ENCODE measurements around the gene BMS1. TPM values are rescaled to one million over a fixed set of nuclear protein-coding genes. Genes with fewer than 3 reads are reported as not detected.
A peak's percentile ranks its signal among the peaks of the same experiment; 100 is the strongest.

The BMS1 gene
- total RNA-seq, 2 donors from 2014 or later = 24.1 to 34.2 TPM

GRCh38 chr10:42767906-42768305 is 14.7 kb upstream of the BMS1 start:
- Mint-ChIP-seq H3K27me3 (peaks cover 26 to 41% of the 10 kb centered on the region in 2 donors), H3K4me3 (no peak overlapping the region)
- no peak for DNase-seq (ENCODE audit: low spot score)

DNA sequence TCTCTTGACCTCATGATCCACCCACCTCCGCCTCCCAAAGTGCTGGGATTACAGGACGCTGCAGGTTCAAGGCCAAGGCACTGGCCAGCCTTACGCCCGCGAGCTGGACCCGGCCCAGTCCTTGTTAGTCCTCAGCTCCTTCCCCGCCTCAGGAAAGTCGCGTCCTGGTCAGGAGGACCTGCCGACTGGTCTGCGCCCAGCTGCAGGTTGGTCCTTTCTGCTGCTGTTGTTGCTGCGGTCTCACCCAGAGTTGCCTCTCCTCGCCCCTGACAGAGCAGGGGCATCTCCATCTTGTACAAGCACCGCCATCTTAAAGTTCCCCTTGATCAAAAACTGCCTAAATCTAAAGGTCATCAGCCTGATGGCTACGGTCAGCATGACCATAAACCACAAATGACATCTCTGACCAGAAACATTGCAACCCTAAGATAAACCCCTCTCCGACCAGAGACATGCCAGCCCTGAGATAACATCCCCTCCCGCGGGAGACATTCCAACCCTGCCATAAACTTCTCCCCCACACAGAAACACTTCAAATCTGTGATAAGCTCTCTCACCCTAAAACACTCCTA is 13.9 kb upstream of the BMS1 start:
- no peaks in the 10 kb centered on the region for H3K36me3 Mint-ChIP-seq
- no peak overlapping the region for H3K27ac Mint-ChIP-seq
- H3K4me3 Mint-ChIP-seq = no peak overlapping the region
- peaks cover 23 to 33% of the 10 kb centered on the region in 2 donors for H3K27me3 Mint-ChIP-seq
- no peak for DNase-seq (ENCODE audit: low spot score)
- no peak for ATAC-seq
- H3K9me3 Mint-ChIP-seq = no peaks in the 10 kb centered on the region
- H3K4me1 Mint-ChIP-seq (ENCODE audit: low read depth in 2 of 2) = no peaks in the 10 kb centered on the region

More at GRCh38 chr10:42767906-42768305, 14.7 kb upstream of the BMS1 start:
- Mint-ChIP-seq H3K9me3 (no peaks in the 10 kb centered on the region), H3K27ac (no peak overlapping the region), H3K36me3 (no peaks in the 10 kb centered on the region), H3K4me1 (ENCODE audit: low read depth in 2 of 2) (no peaks in the 10 kb centered on the region)
- no peak for ATAC-seq

DNA sequence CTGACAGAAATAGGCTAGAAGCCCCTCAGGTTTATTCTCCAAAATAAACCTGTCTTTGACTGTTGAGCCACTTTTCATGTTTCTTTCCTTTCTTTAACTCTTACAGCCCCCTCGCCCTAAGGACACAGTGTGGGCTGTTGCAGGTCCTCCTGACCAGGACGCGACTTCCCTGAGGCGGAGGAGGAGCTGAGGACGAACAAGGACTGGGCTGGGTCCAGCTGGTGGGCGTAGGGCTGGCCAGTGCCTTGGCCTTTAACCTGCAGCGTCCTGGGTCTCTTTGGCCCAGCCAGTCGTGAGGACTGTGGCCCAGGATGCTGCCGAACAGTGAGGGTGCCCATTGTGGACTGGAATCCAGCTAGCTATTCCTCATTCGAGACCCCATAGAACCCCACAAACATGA is 13.4 kb upstream of the BMS1 start:
- no peaks in the 10 kb centered on the region for H3K4me1 Mint-ChIP-seq (ENCODE audit: low read depth in 2 of 2)
- peaks cover 23 to 33% of the 10 kb centered on the region in 2 donors for H3K27me3 Mint-ChIP-seq
- H3K4me3 Mint-ChIP-seq = no peak overlapping the region
- no peaks in the 10 kb centered on the region for H3K9me3 Mint-ChIP-seq
- DNase-seq (ENCODE audit: low spot score) = no peak
- no peak overlapping the region for H3K27ac Mint-ChIP-seq
- no peaks in the 10 kb centered on the region for H3K36me3 Mint-ChIP-seq
- ATAC-seq = no peak

DNA sequence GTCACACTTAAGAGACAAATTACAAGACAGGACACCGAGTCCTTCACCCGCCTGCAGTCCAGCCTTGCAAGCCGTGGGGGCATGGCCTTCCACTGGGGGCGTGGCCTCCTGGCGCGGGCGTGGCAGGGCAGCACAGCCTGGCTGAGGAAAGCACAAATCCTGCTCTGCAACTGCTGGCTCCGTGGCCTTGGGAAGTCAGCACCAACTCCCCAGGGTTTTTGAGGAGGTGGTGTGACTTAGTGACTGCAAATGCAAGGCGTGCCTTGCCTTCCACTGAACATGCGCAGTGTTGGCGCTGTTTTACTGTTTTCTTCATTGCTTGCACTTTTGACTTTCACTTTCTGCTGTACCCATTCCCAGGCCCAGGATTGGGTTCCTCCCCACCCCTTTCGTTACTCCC is 12.9 kb upstream of the BMS1 start:
- Mint-ChIP-seq H3K4me1 (ENCODE audit: low read depth in 2 of 2) (no peaks in the 10 kb centered on the region), H3K36me3 (no peaks in the 10 kb centered on the region), H3K27ac (no peak overlapping the region), H3K9me3 (no peaks in the 10 kb centered on the region), H3K4me3 (no peak overlapping the region), H3K27me3 (peaks cover 24 to 30% of the 10 kb centered on the region in 2 donors)
- ATAC-seq = no peak
- no peak for DNase-seq (ENCODE audit: low spot score)

GRCh38 chr10:42776681-42777080 is 5.9 kb upstream of the BMS1 start:
- H3K27ac Mint-ChIP-seq = no peak overlapping the region

GRCh38 chr10:42780456-42780855 is 2.1 kb upstream of the BMS1 start:
- peak overlapping the region; percentile 97 for H3K4me3 Mint-ChIP-seq
- H3K4me1 Mint-ChIP-seq (ENCODE audit: low read depth in 2 of 2) = peaks cover 6 to 18% of the 10 kb centered on the region in 2 donors
- no peaks in the 10 kb centered on the region for H3K9me3 Mint-ChIP-seq
- H3K27me3 Mint-ChIP-seq = peaks cover 23 to 34% of the 10 kb centered on the region in 2 donors
- ATAC-seq = no peak
- H3K27ac Mint-ChIP-seq = peak overlapping the region; percentile 90 to 92
- peaks cover 15% of the 10 kb centered on the region for H3K36me3 Mint-ChIP-seq
- DNase-seq (ENCODE audit: low spot score) = no peak

More at GRCh38 chr10:42776681-42777080, 5.9 kb upstream of the BMS1 start:
- no peak for ATAC-seq
- peaks cover 6 to 9% of the 10 kb centered on the region in 2 donors for H3K4me1 Mint-ChIP-seq (ENCODE audit: low read depth in 2 of 2)
- H3K4me3 Mint-ChIP-seq = no peak overlapping the region
- peaks cover 10% of the 10 kb centered on the region for H3K36me3 Mint-ChIP-seq
- no peaks in the 10 kb centered on the region for H3K9me3 Mint-ChIP-seq
- no peak for DNase-seq (ENCODE audit: low spot score)
- H3K27me3 Mint-ChIP-seq = peaks cover 35 to 42% of the 10 kb centered on the region in 2 donors

DNA sequence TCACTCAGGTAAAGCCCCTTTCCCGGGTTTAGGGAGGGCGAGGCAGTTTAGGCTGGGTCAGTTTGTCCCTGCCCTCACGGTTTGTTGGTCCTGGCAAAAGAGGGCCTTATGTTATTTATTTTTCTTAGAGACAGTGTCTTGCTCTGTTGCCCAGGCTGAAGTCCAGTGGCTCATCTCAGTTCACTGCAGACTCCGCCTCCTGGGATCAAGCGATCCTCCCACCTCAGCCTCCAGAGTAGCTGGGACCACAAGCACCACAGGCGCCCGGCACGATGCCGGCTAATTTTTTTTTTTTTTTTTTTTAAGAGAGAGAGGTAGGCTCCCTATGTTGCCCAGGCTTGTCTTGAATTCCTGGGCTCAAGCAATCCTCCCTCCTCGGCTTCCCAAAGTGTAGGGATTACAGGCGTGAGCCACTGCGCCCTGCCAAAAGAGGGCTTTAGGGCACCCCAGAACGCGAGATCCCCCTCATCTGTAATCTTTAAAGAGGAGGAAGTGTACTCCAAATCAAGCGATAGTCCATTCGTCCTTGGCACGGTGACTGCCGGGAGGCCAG is 626 bp upstream of the BMS1 start:
- Mint-ChIP-seq H3K27ac (peak overlapping the region; percentile 90 to 92), H3K36me3 (peaks cover 26% of the 10 kb centered on the region), H3K9me3 (no peaks in the 10 kb centered on the region), H3K4me1 (ENCODE audit: low read depth in 2 of 2) (peaks cover 10 to 18% of the 10 kb centered on the region in 2 donors), H3K27me3 (peaks cover 11 to 22% of the 10 kb centered on the region in 2 donors), H3K4me3 (peak overlapping the region; percentile 97)
- DNase-seq (ENCODE audit: low spot score) (no peak), ATAC-seq (peak in 1 of 2 donors; percentile 0)

DNA sequence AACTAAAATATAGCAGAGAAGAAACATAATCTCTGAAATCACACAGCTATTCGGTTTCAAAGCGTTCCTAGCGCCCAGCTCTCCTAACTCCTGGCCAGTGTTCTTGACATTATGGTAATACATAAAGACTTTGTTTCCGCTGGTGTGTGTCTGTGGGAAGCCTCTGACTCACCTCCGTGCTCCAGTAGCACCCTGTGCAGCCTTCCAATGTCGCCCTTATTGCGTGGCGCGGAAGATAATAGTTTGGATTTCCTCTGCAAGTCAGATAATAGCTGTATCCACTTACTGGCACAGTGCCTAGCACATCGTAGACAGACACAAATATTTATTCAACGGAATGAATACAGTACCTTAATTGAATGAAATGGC is 570 bp downstream of the BMS1 start:
- Mint-ChIP-seq H3K4me3 (peak overlapping the region; percentile 97), H3K36me3 (peaks cover 26% of the 10 kb centered on the region), H3K4me1 (ENCODE audit: low read depth in 2 of 2) (peaks cover 10 to 18% of the 10 kb centered on the region in 2 donors), H3K27me3 (peaks cover 3 to 10% of the 10 kb centered on the region in 2 donors), H3K27ac (peak overlapping the region; percentile 90 to 92), H3K9me3 (no peaks in the 10 kb centered on the region)
- DNase-seq (ENCODE audit: low spot score) (no peak), ATAC-seq (peak in 1 of 2 donors; percentile 34)

DNA sequence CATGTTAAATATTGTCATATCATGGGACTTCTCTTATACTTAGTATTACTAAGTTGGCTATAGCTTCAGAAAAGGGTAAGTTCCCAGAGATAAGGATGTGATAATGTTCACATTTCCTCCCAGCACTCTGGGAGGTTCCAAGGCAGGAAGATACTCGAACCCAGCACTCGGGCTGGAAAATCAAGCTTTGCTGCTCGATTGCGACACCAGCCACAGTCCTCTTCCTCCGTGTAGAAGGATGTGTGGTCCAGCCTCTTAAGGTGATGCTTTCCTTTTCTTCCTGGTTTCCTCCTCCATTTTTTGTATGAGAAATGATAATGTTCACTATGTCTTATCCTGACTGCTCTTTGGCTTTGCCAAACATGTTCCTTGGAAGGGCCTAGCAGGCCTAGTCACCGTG is 3.2 kb downstream of the BMS1 start:
- no peak overlapping the region for H3K4me3 Mint-ChIP-seq
- no peaks in the 10 kb centered on the region for H3K27me3 Mint-ChIP-seq
- ATAC-seq (no peak), DNase-seq (ENCODE audit: low spot score) (no peak)
- H3K36me3 Mint-ChIP-seq = peaks cover 27% of the 10 kb centered on the region
- H3K9me3 Mint-ChIP-seq = no peaks in the 10 kb centered on the region
- no peak overlapping the region for H3K27ac Mint-ChIP-seq
- peaks cover 8 to 15% of the 10 kb centered on the region in 2 donors for H3K4me1 Mint-ChIP-seq (ENCODE audit: low read depth in 2 of 2)

- no peaks in the 10 kb centered on the region for H3K9me3 Mint-ChIP-seq
- H3K4me3 Mint-ChIP-seq = no peak overlapping the region
- DNase-seq (ENCODE audit: low spot score) (no peak), ATAC-seq (no peak)
- no peaks in the 10 kb centered on the region for H3K27me3 Mint-ChIP-seq
- H3K36me3 Mint-ChIP-seq = peaks cover 56% of the 10 kb centered on the region
- H3K4me1 Mint-ChIP-seq (ENCODE audit: low read depth in 2 of 2) = peaks cover 0 to 6% of the 10 kb centered on the region in 2 donors
- no peak overlapping the region for H3K27ac Mint-ChIP-seq
These were observed 8.2 kb downstream of the BMS1 start for GRCh38 chr10:42790835-42791234.

DNA sequence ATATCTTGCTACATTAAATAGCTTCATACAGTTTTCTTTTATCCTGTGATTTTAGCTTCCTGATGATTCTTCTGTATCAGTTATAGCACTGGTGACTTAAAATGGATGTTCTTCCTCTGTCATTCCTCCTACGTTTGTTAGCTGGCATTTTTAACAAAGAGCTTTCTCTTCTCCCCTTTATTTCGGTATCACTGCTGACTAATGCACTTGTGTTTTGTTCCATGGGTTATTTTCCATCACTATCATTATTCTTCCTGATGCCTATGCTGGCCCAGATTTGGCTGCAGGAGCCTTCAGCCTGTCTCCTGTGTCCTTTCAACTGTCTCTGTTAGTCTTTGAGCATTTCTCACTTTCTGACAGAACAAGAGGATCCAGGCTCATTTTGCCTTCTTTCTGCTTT is 13.1 kb downstream of the BMS1 start:
- H3K9me3 Mint-ChIP-seq = no peaks in the 10 kb centered on the region
- H3K27me3 Mint-ChIP-seq = no peaks in the 10 kb centered on the region
- DNase-seq (ENCODE audit: low spot score) = no peak
- H3K36me3 Mint-ChIP-seq = peaks cover 77% of the 10 kb centered on the region
- no peak overlapping the region for H3K27ac Mint-ChIP-seq
- no peak overlapping the region for H3K4me3 Mint-ChIP-seq
- no peak for ATAC-seq
- peaks cover 10% of the 10 kb centered on the region in 2 donors for H3K4me1 Mint-ChIP-seq (ENCODE audit: low read depth in 2 of 2)

GRCh38 chr10:42801135-42801534 is 18.5 kb downstream of the BMS1 start:
- Mint-ChIP-seq H3K4me1 (ENCODE audit: low read depth in 2 of 2) (peaks cover 18 to 23% of the 10 kb centered on the region in 2 donors), H3K4me3 (peak overlapping the region; percentile 72), H3K36me3 (peaks cover 64% of the 10 kb centered on the region), H3K9me3 (no peaks in the 10 kb centered on the region), H3K27me3 (no peaks in the 10 kb centered on the region), H3K27ac (peak overlapping the region; percentile 74 to 87)
- ATAC-seq (peak; percentile 73 to 87), DNase-seq (ENCODE audit: low spot score) (no peak)

GRCh38 chr10:42802876-42803275 is 20.3 kb downstream of the BMS1 start:
- Mint-ChIP-seq H3K4me3 (no peak overlapping the region), H3K36me3 (peaks cover 48% of the 10 kb centered on the region), H3K9me3 (no peaks in the 10 kb centered on the region), H3K4me1 (ENCODE audit: low read depth in 2 of 2) (peaks cover 17 to 23% of the 10 kb centered on the region in 2 donors), H3K27ac (no peak overlapping the region), H3K27me3 (no peaks in the 10 kb centered on the region)
- no peak for DNase-seq (ENCODE audit: low spot score)
- peak; percentile 59 to 73 for ATAC-seq

GRCh38 chr10:42809676-42810075 is 27.1 kb downstream of the BMS1 start:
- Mint-ChIP-seq H3K4me1 (ENCODE audit: low read depth in 2 of 2) (peaks cover 16 to 22% of the 10 kb centered on the region in 2 donors), H3K27ac (peak overlapping the region in 1 of 2 donors; percentile 3), H3K36me3 (peaks cover 46% of the 10 kb centered on the region), H3K27me3 (no peaks in the 10 kb centered on the region), H3K9me3 (peaks cover 7% of the 10 kb centered on the region), H3K4me3 (no peak overlapping the region)
- no peak for DNase-seq (ENCODE audit: low spot score)
- ATAC-seq = no peak
